Measurements from ENCODE around the gene CITED2.

CITED2 gene

GRCh38 chr6:139361211-139361610, 13.2 kb downstream of the CITED2 start:
- Histone ChIP-seq H3K4me2 (peak overlapping the region; percentile 42 to 74 (median 60)), H4K20me1 (no peaks in the 10 kb centered on the region), H3K9me3 (replicated peaks in 1 of 11) (peaks cover 5 to 30% (median 15%) of the 10 kb centered on the region in 11 experiments; a peak in 13 of 22 replicates), H3K27me3 (no peaks in the 10 kb centered on the region), H3K9ac (no peak overlapping the region), H3K36me3 (no peaks in the 10 kb centered on the region), H3K4me1 (peaks cover 21 to 38% (median 26%) of the 10 kb centered on the region in 10 experiments), H3K27ac (peak overlapping the region in 8 of 11 experiments; percentile 15 to 49 (median 30); a peak in 8 of 22 replicates), H3K4me3 (no peak overlapping the region)
- no peak for TF ChIP-seq Cebpa-rat (IDR thresholded peaks at IDR 0.05)

- no peak overlapping the region for H3K4me2 ChIP-seq
Measured at GRCh38 chr6:139356924-139357323, 17.5 kb downstream of the CITED2 start.

GRCh38 chr6:139355777-139356445, 18.5 kb downstream of the CITED2 start:
- Histone ChIP-seq H3K9ac (no peak overlapping the region), H3K9me3 (replicated peaks in 1 of 11) (peaks cover 5 to 30% (median 15%) of the 10 kb centered on the region in 11 experiments; a peak in 12 of 22 replicates), H3K4me3 (no peak overlapping the region), H3K27ac (no peak overlapping the region), H4K20me1 (no peaks in the 10 kb centered on the region), H3K36me3 (no peaks in the 10 kb centered on the region), H3K4me1 (peaks cover 0 to 5% (median 3%) of the 10 kb centered on the region in 10 experiments; a peak in 13 of 20 replicates), H3K27me3 (no peaks in the 10 kb centered on the region), H3K4me2 (no peak overlapping the region)
- no peak for TF ChIP-seq Cebpa-rat (IDR thresholded peaks at IDR 0.05)

More at GRCh38 chr6:139356924-139357323, 17.5 kb downstream of the CITED2 start:
- Histone ChIP-seq H3K27me3 (no peaks in the 10 kb centered on the region), H3K9me3 (replicated peaks in 1 of 11) (peaks cover 5 to 34% (median 15%) of the 10 kb centered on the region in 11 experiments; a peak in 12 of 22 replicates), H3K4me3 (no peak overlapping the region), H4K20me1 (no peaks in the 10 kb centered on the region), H3K4me1 (peaks cover 9 to 15% (median 13%) of the 10 kb centered on the region in 10 experiments), H3K36me3 (no peaks in the 10 kb centered on the region), H3K27ac (no peak overlapping the region), H3K9ac (no peak overlapping the region)
- no peak for TF ChIP-seq Cebpa-rat (IDR thresholded peaks at IDR 0.05)

- Histone ChIP-seq H3K27me3 (no peaks in the 10 kb centered on the region), H3K27ac (no peak overlapping the region), H3K36me3 (no peaks in the 10 kb centered on the region), H4K20me1 (no peaks in the 10 kb centered on the region), H3K4me2 (no peak overlapping the region), H3K9me3 (replicated peaks in 1 of 11) (peaks cover 5 to 30% (median 15%) of the 10 kb centered on the region in 11 experiments; a peak in 12 of 22 replicates), H3K4me3 (no peak overlapping the region), H3K9ac (no peak overlapping the region), H3K4me1 (no peaks in the 10 kb centered on the region)
- TF ChIP-seq Cebpa-rat (IDR thresholded peaks at IDR 0.05), result no peak
Measured at GRCh38 chr6:139355172-139355571, 19.3 kb downstream of the CITED2 start.

GRCh38 chr6:139354189-139354588, 20.3 kb downstream of the CITED2 start:
- H4K20me1 ChIP-seq, result no peaks in the 10 kb centered on the region

GRCh38 chr6:139349464-139350020, 24.9 kb downstream of the CITED2 start:
- TF ChIP-seq Cebpa-rat (IDR thresholded peaks at IDR 0.05), result no peak
- no peaks in the 10 kb centered on the region for H3K36me3 ChIP-seq
- no peaks in the 10 kb centered on the region for H4K20me1 ChIP-seq
- H3K27ac ChIP-seq, result no peak overlapping the region
- no peak overlapping the region for H3K4me3 ChIP-seq
- H3K9me3 ChIP-seq (replicated peaks in 1 of 11), result peaks cover 0 to 12% (median 5%) of the 10 kb centered on the region in 11 experiments; a peak in 7 of 22 replicates
- no peaks in the 10 kb centered on the region for H3K4me1 ChIP-seq
- no peak overlapping the region for H3K9ac ChIP-seq
- no peak overlapping the region for H3K4me2 ChIP-seq
- H3K27me3 ChIP-seq, result no peaks in the 10 kb centered on the region

More at GRCh38 chr6:139354189-139354588, 20.3 kb downstream of the CITED2 start:
- Histone ChIP-seq H3K36me3 (no peaks in the 10 kb centered on the region), H3K4me3 (no peak overlapping the region), H3K9me3 (replicated peaks in 1 of 11) (peaks cover under 1 to 23% (median 15%) of the 10 kb centered on the region in 11 experiments; a peak in 12 of 22 replicates), H3K27me3 (no peaks in the 10 kb centered on the region), H3K4me1 (no peaks in the 10 kb centered on the region), H3K9ac (no peak overlapping the region), H3K4me2 (no peak overlapping the region), H3K27ac (no peak overlapping the region)
- TF ChIP-seq Cebpa-rat (IDR thresholded peaks at IDR 0.05), result no peak

GRCh38 chr6:139346392-139346791, 28.1 kb downstream of the CITED2 start:
- Histone ChIP-seq H3K4me1 (peaks cover 11 to 19% (median 16%) of the 10 kb centered on the region in 10 experiments), H3K27ac (no peak overlapping the region), H3K4me2 (no peak overlapping the region), H3K9me3 (replicated peaks in 1 of 11) (peaks cover 7 to 44% (median 23%) of the 10 kb centered on the region in 11 experiments; a peak in 21 of 22 replicates), H4K20me1 (no peaks in the 10 kb centered on the region), H3K4me3 (no peak overlapping the region), H3K9ac (no peak overlapping the region), H3K27me3 (no peaks in the 10 kb centered on the region), H3K36me3 (no peaks in the 10 kb centered on the region)
- no peak for TF ChIP-seq Cebpa-rat (IDR thresholded peaks at IDR 0.05)

- Histone ChIP-seq H3K36me3 (no peaks in the 10 kb centered on the region), H3K4me1 (peaks cover 11 to 19% (median 16%) of the 10 kb centered on the region in 10 experiments), H3K4me2 (peak overlapping the region in 5 of 11 experiments; percentile 4 to 44 (median 37); a peak in 6 of 22 replicates), H3K9me3 (replicated peaks in 1 of 11) (peaks cover 18 to 54% (median 35%) of the 10 kb centered on the region in 11 experiments; a peak in 21 of 22 replicates), H3K27ac (no peak overlapping the region), H3K27me3 (no peaks in the 10 kb centered on the region), H4K20me1 (no peaks in the 10 kb centered on the region), H3K9ac (no peak overlapping the region), H3K4me3 (no peak overlapping the region)
- TF ChIP-seq Cebpa-rat (IDR thresholded peaks at IDR 0.05), result no peak
Measured at GRCh38 chr6:139344186-139344963, 30.1 kb downstream of the CITED2 start.

Data from BLaER1 treated with 17β-estradiol and CSF1 and Interleukin-3, amounts not matched to agents 10 nM and 100 nM (cell line).